Measurements from ENCODE around the gene KRT84. TPM values are rescaled to one million over a fixed set of nuclear protein-coding genes. Genes with fewer than 3 reads are reported as not detected.

Gene KRT84
- total RNA-seq, 1 experiment from 2014 or later: not detected

DNA sequence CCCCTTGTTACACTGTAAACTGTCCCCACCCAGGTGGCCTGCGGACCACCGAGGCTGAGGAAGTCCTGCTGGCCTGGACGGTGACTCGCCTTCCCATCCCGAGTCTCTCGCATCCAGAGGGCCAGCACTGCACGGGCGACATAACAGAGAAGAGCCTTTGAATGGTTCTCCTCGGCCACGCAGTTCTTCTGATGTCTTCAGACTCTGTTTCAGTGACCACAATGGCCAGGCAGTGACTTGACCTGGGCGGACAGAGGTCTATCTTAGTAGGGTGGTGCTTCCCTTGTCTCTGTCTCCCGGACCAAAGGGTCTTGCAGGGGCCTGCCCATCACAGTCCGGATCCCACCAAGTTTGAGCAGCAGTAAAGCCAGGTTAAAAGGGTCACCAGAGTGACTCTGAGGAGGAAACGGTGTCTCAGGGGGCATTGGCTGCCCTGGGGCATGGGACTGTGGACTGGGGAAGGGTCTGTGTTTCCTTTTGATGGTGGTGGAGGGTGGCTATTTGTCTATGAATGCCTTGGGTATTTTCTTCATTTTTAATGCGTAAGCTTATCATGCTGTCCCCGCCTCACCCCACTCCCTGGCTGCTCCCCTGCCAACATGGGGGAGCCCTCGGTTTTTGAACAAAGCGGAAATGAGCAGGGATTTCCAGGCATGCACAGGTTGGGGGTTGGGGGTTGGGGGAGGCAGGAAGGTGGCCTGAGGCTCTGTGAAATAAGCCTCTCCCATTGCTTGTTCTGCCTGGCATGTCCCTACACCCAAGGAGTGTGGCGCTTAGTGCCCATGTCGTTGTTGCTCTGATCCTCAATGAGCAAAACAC, 28.5 kb downstream of the KRT84 start:
- no TSS peak for BruUV-seq (replicated peaks)
- no peaks in the 10 kb centered on the region for H3K79me2 ChIP-seq (ENCODE audit: low read depth)
- ChIA-PET CTCF (no interaction called here), POLR2A (ENCODE audit: unreplicated experiment) (no interaction called here)
- H3K36me3 ChIP-seq (ENCODE audit: low read depth): no peaks in the 10 kb centered on the region
- no peaks in the 10 kb centered on the region for H3K9me2 ChIP-seq (ENCODE audit: insufficient read depth)
- H2AFZ ChIP-seq: no peak overlapping the region
- H4K20me1 ChIP-seq (ENCODE audit: insufficient read depth): no peaks in the 10 kb centered on the region
- no peaks in the 10 kb centered on the region for H3K4me1 ChIP-seq (replicated peaks; ENCODE audit: insufficient read depth)
- intact Hi-C loops (cut with micrococcal nuclease; ENCODE audit: unreplicated experiment): no loop called here
- no peak overlapping the region for H3K4me3 ChIP-seq
- H3K4me2 ChIP-seq: no peak overlapping the region
- H3K27ac ChIP-seq: no peak overlapping the region
- DNase-seq: no peak
- no peak for TF ChIP-seq EZH2 (IDR thresholded peaks at IDR 0.05; ENCODE audit: low read depth)
- TF ChIP-seq, protein P1, sequence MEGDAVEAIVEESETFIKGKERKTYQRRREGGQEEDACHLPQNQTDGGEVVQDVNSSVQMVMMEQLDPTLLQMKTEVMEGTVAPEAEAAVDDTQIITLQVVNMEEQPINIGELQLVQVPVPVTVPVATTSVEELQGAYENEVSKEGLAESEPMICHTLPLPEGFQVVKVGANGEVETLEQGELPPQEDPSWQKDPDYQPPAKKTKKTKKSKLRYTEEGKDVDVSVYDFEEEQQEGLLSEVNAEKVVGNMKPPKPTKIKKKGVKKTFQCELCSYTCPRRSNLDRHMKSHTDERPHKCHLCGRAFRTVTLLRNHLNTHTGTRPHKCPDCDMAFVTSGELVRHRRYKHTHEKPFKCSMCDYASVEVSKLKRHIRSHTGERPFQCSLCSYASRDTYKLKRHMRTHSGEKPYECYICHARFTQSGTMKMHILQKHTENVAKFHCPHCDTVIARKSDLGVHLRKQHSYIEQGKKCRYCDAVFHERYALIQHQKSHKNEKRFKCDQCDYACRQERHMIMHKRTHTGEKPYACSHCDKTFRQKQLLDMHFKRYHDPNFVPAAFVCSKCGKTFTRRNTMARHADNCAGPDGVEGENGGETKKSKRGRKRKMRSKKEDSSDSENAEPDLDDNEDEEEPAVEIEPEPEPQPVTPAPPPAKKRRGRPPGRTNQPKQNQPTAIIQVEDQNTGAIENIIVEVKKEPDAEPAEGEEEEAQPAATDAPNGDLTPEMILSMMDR (conservative IDR thresholded peaks at IDR 0.05): no peak
- H3F3A ChIP-seq (ENCODE audit: insufficient read depth, low read depth): no peaks in the 10 kb centered on the region
- no peaks in the 10 kb centered on the region for H3K9me3 ChIP-seq (ENCODE audit: insufficient read depth, low read depth)
- H3K27me3 ChIP-seq (ENCODE audit: insufficient read depth, low read depth): no peaks in the 10 kb centered on the region

DNA sequence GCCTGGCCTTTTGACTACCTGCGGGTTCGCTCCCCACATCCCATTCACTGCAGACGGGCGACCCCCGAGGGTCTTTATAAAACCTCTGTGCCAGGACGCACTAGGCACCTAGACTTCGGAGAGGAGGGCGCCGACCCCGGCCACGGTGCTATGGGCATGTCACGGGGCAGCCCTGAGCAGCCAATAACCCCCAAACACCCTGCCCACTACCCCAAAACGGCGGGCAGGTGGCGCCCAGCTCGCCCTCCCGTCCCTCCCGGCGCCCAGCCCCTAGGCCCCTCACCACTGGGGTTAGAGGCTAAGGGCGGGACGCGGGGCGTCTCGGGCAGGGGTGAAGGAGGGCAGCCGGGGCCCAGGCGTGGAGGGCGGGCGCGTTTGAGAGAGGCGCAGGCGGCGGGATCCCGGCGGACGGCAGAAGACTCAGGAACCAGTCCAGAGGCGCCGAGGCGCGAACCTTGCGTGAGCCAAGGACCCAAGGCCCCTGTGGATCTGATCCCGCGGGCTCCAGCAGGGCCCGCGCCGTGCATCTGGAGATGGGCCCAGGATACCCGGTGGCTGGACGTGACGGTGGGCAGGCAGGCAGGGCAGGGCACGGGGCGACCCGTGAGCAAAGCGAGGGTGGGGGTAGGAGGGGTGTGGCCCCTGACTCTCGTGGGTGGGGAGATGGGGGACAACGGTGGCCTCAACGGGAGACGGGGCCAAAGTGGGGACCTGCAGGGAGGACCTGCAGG, 29.3 kb downstream of the KRT84 start:
- H3K9me2 ChIP-seq (ENCODE audit: insufficient read depth): no peaks in the 10 kb centered on the region
- no peak overlapping the region for H2AFZ ChIP-seq
- no peaks in the 10 kb centered on the region for H3F3A ChIP-seq (ENCODE audit: insufficient read depth, low read depth)
- no peak for DNase-seq
- no peaks in the 10 kb centered on the region for H3K79me2 ChIP-seq (ENCODE audit: low read depth)
- no peak for TF ChIP-seq EZH2 (IDR thresholded peaks at IDR 0.05; ENCODE audit: low read depth)
- TF ChIP-seq, protein P1 (conservative IDR thresholded peaks at IDR 0.05): no peak
- no peak overlapping the region for H3K27ac ChIP-seq
- no peak overlapping the region for H3K4me2 ChIP-seq
- POLR2A ChIA-PET (ENCODE audit: unreplicated experiment): no interaction called here
- no peak overlapping the region for H3K4me3 ChIP-seq
- H4K20me1 ChIP-seq (ENCODE audit: insufficient read depth): no peaks in the 10 kb centered on the region
- CTCF ChIA-PET: no interaction called here
- intact Hi-C loops (cut with micrococcal nuclease; ENCODE audit: unreplicated experiment): no loop called here
- no peaks in the 10 kb centered on the region for H3K9me3 ChIP-seq (ENCODE audit: insufficient read depth, low read depth)
- no peaks in the 10 kb centered on the region for H3K36me3 ChIP-seq (ENCODE audit: low read depth)
- H3K27me3 ChIP-seq (ENCODE audit: insufficient read depth, low read depth): no peaks in the 10 kb centered on the region
- no TSS peak for BruUV-seq (replicated peaks)
- no peaks in the 10 kb centered on the region for H3K4me1 ChIP-seq (replicated peaks; ENCODE audit: insufficient read depth)

DNA sequence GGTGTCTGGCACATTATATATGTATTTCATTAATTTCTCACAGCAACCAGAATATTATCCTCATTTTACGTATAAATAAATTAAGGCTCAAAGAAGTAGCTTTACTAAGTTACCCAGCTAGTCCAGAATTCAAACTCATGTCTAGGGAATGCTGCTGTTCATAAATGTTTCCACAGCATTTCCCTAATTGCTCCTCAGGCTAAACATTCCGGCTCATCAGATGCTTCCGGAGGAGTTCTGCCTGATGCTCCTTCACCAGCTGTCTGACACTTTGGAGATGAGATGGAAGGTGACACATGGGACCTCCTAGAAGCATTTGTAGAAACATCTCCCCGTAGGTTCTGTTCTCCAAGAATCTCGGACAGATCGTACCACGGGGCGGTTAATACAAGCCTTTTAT, 30.3 kb downstream of the KRT84 start:
- POLR2A ChIA-PET (ENCODE audit: unreplicated experiment): no interaction called here
- no peak for DNase-seq
- H3K27me3 ChIP-seq (ENCODE audit: insufficient read depth, low read depth): no peaks in the 10 kb centered on the region
- no peaks in the 10 kb centered on the region for H3K9me3 ChIP-seq (ENCODE audit: insufficient read depth, low read depth)
- intact Hi-C loops (cut with micrococcal nuclease; ENCODE audit: unreplicated experiment): no loop called here
- H2AFZ ChIP-seq: no peak overlapping the region
- TF ChIP-seq, protein P1 (conservative IDR thresholded peaks at IDR 0.05): no peak
- no peak for TF ChIP-seq EZH2 (IDR thresholded peaks at IDR 0.05; ENCODE audit: low read depth)
- H3K79me2 ChIP-seq (ENCODE audit: low read depth): no peaks in the 10 kb centered on the region
- no peak overlapping the region for H3K4me3 ChIP-seq
- H3F3A ChIP-seq (ENCODE audit: insufficient read depth, low read depth): no peaks in the 10 kb centered on the region
- no peaks in the 10 kb centered on the region for H3K36me3 ChIP-seq (ENCODE audit: low read depth)
- no peaks in the 10 kb centered on the region for H3K9me2 ChIP-seq (ENCODE audit: insufficient read depth)
- CTCF ChIA-PET: no interaction called here
- H3K27ac ChIP-seq: no peak overlapping the region
- no peak overlapping the region for H3K4me2 ChIP-seq
- no peaks in the 10 kb centered on the region for H3K4me1 ChIP-seq (replicated peaks; ENCODE audit: insufficient read depth)
- no peaks in the 10 kb centered on the region for H4K20me1 ChIP-seq (ENCODE audit: insufficient read depth)
- BruUV-seq (replicated peaks): no TSS peak
